HG02885 (cell line): ENCODE results near the gene CLTCL1.

Source experiments
- ATAC-seq: cut with Tn5 transposase; IDR thresholded peaks from one replicate; pipeline ENCODE4 v1.9.1; 2021; ENCODE audit warnings: mild to moderate bottlenecking; ENCODE audit not compliant: unreplicated experiment, poor library complexity

The CLTCL1 gene

DNA sequence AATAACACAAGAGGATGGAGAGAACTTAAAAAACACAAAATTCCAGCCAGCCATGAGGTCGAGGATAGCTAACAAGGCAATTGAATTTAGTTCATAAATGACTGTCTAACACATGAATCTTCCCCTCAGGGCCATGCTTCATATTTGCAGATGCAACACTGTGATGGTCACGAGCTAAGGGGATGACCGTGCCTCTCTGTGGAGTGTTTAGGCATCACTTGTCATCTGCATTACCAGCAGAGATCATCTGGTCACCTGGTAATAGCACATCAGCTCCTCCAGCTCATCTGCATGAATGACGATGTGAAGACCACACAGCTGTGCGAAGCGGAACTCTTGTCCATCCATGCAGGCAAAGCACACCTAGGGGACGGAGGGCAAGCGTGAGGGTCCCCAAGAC, 92.0 kb downstream of the CLTCL1 start:
- ATAC-seq: no peak

DNA sequence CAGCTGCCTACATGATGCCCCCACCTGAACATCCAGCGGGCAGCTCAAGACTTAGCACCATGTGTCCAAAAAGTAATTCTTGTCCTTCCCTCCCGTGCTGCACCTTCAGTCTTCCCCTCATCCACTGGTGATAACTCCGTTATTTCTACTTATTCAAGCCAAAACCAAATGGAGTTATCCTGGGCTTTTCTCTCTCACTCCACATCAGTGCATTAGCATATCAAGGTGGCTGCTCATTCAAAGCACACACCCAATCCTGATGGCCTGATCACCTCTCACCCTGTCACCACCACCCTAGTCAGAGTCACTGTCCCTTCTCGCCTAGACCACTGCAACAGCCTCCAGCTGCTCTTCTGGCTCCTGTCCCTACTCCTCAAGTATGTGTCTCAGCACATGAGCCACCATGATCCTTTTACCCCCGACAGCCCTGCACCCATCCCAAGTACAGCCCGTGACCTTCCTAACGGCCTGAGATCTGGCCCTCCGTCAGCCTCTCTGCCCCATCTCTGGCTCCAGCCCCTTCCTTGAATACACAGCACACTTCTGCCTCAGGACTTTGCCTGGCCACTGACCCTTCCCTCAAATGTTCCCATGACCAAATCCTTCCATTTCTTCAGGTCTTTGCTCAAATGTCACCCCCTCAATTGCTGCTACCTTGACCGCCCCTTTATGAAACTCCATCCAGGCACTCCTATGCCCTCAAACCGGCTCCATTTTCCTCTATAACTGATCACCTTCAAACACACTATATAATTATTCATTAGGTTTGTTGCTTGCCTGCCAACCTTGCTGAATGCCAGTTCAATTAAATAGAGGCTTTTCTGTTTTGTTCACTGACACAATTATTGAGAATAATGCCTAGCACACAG, 93.3 kb downstream of the CLTCL1 start:
- ATAC-seq: no peak

DNA sequence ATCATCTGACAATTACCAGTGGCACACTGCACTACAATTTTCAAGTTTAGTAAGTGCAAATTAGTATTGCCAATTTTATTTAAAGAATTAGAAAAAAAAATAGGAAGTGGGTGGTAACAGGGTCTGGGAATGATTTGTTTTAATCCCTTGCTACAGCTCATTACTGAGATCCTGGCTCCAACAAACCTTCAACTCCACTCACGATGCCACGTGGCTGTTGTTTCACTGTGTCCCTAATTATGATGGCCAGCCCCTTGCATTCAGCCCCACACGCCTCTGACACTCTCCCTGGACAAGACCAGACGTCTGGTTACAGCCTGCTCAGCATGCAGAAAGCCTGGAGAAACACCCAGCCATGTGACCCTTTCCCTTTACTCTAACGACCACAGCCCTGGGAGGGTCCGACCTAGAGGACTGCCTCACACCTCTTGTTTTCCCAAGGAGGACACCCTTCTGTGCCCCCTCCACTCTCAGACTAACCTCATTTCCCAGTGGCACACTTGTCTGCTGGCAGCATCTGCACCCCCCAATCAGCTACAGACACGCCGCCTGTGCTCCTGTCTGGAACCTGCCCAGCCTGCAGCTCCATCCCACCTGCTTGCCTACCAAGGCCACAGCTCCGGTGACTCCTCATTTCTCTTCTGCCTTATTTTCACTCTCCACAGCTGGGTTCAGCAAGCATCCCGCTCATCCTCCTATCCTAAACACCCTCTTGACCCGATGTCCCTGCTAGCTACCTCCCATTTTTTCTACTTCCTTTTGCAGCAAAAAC, 94.5 kb downstream of the CLTCL1 start:
- ATAC-seq: no peak

GRCh38 chr22:19195796-19196731, 95.5 kb downstream of the CLTCL1 start:
- ATAC-seq: no peak

GRCh38 chr22:19194766-19195536, 96.6 kb downstream of the CLTCL1 start:
- no peak for ATAC-seq

DNA sequence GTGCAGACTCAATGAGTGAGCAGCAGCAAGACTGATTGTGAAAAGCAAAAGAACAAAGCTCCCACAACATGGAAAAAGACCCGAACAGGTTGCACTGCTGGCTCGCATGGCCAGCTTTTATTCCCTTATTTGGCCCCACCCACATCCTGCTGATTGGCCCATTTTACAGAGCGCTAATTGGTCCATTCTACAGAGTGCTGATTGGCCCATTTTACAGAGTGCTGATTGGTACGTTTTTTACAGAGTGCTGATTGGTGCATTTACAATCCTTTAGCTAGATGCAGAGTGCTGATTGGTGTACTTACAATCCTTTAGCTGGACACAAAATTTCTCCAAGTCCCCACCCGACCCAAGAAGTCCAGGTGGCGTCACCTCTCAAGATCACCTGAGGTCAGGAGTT, 97.6 kb downstream of the CLTCL1 start:
- no peak for ATAC-seq

GRCh38 chr22:19187716-19188563, 103.6 kb downstream of the CLTCL1 start:
- no peak for ATAC-seq

GRCh38 chr22:19184276-19184997, 107.1 kb downstream of the CLTCL1 start:
- ATAC-seq: no peak

GRCh38 chr22:19183216-19183615, 108.3 kb downstream of the CLTCL1 start:
- ATAC-seq: no peak

GRCh38 chr22:19182472-19183157, 108.9 kb downstream of the CLTCL1 start:
- no peak for ATAC-seq

DNA sequence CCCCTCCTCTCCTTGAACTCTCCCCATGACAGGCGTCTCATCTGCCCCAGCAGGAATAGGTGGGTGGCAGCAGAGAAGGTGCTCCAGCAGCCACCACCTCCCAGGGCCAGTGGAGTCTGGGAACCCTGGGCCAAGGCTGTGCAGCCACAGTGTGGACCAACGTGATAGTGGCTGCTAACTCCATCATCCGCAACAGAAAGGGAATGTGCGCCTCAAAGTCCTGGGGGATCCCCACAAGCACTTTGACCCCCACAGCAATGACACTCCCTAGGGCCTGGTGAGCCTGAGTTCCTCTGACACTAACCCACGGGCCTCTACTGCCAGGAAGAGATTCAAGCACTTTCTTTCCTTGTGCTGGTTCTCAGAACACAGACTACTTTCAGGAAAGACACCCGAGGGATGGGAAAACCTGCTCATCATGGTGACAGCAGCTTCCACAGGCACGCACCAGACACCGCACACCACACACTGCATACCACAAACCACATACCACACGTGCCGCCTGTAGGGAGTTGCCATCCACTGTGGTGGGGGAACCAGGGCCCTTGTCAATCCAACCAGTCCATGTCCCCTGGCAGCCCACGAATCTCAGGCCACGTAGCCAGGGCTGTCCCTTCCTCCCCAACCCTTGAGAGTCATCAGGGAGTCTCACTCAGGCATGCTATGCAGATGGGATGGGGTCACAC, 109.6 kb downstream of the CLTCL1 start:
- ATAC-seq: no peak

GRCh38 chr22:19180740-19181410, 110.6 kb downstream of the CLTCL1 start:
- ATAC-seq: no peak

- ATAC-seq: no peak
Observed at GRCh38 chr22:19180234-19180633, 111.3 kb downstream of the CLTCL1 start.

DNA sequence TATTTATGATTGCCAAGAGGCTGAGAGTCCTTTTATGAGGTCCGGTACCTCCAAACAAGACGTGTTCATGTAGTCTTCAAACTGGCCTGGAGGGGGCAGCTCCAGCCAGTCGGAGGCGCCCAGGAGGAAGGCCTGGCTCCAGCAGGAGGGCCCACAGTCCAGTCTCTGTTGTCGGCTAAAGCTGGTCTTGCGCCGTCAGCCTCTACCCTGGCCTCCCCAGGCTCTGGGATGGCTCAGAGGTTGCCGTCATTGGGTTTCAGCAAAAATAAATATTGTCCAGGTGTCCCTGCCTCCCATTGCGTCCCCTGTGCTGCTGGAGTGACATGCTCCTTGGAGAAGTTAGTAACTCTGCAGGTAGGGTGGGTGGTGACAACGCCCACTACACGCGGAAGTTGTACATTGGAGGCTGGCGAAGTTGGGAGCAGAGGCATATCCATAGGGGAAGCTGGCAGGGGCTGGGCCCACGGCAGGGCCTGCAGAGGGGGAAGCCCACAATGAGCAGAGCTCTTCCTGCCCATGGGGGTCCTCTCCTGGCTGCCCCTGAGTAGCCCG, 111.9 kb downstream of the CLTCL1 start:
- ATAC-seq: peak; percentile 45

GRCh38 chr22:19178657-19179496, 112.6 kb downstream of the CLTCL1 start, which contains the start of gene SLC25A1:
SLC25A1 (minus strand) TSS chr22:19178736; CDS start chr22:19178673, 63 bp downstream.
- peak; percentile 75 for ATAC-seq
